GM10266 (cell line): Measurements from ENCODE around the gene MTHFSD.

Experiments
- DNase-seq: peaks from one replicate; pipeline ENCODE4 v3.0.0; 2012; ENCODE audit errors: extremely low spot score
- TF ChIP-seq, protein P1 (sequence below): IDR thresholded peaks from 2 replicates; pipeline ENCODE4 v1.5.1; 2012; ENCODE audit warnings: mild to moderate bottlenecking, low read depth; ENCODE audit not compliant: control insufficient read depth, insufficient read depth; ENCODE audit errors: missing control alignments

MTHFSD gene

DNA sequence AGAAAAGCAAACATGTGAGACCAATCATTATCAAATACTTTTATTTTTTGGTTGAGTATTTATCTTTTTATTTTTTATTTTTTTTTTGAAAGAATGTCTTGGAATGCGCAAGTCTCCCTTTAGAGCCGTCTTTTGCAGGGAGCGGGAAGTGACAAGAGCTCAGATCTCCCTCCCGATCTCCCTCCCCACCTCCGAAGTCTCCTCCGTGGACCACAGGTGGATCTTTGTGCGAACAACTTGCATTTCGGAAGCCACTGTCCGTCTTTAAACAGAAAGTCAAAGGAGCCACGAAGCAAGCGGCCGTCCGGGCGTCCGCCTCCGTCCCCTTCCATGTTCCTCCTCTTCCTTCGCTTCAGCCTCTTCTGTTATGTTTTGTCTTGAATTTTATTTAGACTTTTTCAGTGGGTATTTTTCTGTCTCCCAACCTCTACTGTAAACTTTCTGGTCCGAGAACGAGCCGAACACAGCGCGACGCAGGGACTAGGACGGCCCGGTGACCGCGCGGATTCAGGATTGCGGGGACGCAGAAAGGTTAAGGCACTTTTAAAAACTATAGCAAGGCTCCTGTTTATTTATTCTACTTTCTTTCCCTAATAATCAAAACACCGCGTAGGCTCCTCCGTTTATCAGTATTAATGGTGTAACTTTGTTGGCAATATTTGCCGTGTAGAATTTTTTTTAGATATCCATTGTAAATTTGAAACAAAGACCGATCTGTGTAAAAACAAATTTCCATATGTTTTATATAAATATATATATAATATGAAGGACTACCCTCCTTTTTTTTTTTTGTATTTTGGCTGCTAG lies 41.4 kb downstream of the MTHFSD start:
- no peak for DNase-seq
- TF ChIP-seq, protein P1, sequence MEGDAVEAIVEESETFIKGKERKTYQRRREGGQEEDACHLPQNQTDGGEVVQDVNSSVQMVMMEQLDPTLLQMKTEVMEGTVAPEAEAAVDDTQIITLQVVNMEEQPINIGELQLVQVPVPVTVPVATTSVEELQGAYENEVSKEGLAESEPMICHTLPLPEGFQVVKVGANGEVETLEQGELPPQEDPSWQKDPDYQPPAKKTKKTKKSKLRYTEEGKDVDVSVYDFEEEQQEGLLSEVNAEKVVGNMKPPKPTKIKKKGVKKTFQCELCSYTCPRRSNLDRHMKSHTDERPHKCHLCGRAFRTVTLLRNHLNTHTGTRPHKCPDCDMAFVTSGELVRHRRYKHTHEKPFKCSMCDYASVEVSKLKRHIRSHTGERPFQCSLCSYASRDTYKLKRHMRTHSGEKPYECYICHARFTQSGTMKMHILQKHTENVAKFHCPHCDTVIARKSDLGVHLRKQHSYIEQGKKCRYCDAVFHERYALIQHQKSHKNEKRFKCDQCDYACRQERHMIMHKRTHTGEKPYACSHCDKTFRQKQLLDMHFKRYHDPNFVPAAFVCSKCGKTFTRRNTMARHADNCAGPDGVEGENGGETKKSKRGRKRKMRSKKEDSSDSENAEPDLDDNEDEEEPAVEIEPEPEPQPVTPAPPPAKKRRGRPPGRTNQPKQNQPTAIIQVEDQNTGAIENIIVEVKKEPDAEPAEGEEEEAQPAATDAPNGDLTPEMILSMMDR, result no peak

DNA sequence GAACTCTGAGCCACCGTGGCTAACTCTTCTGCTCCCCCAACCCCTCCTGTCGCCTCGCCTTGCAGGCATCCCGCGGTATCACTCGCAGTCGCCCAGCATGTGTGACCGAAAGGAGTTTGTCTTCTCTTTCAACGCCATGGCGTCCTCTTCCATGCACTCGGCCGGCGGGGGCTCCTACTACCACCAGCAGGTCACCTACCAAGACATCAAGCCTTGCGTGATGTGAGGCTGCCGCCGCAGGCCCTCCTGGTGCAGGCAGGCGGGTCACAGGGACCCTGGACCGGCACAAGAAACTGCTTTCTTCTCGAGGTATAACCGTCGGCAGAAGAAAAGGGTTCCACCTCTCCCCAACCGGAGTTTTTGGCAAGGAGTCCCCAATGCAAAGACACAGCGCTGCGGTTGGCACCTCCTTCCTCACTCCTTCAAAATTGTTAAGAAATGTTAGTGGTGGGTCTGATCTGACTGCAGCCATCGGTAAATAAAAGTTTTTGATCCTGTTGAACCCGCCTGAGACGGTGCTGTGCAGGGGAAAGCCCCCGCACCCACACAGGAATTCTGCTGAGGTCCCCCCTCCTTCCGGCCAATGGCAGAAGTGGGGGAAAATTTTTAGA lies 42.1 kb downstream of the MTHFSD start:
- no peak for DNase-seq
- TF ChIP-seq, protein P1, result no peak

DNA sequence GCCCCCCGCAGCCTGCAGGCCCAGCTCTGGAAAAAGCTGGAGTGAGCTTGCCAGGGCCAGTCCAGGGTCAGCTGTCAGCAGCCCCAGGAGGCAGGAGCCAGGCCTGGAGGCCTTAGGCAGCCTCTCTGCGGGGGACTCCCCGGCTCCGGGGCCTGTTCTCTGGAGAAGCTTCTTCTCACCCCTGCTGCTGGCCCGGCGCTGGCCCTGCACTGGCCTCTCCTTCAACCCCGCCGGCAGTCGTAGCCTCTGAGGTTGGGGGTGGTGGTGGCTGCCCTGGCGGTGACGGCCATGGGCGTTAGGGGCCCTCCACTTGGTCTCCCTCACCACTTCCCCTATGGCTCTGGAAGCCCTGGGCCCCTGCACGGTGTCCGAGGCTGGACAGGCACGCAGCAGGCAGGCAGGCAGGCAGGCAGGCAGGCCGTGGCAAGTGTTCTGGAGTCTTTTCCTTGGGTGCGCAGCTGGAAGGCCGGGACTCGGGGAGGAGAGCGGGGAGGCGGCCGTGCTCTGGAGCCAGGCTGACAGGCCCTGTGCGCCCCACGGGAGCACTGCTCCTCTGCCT lies 42.7 kb downstream of the MTHFSD start:
- no peak for DNase-seq
- TF ChIP-seq, protein P1, result no peak

DNA sequence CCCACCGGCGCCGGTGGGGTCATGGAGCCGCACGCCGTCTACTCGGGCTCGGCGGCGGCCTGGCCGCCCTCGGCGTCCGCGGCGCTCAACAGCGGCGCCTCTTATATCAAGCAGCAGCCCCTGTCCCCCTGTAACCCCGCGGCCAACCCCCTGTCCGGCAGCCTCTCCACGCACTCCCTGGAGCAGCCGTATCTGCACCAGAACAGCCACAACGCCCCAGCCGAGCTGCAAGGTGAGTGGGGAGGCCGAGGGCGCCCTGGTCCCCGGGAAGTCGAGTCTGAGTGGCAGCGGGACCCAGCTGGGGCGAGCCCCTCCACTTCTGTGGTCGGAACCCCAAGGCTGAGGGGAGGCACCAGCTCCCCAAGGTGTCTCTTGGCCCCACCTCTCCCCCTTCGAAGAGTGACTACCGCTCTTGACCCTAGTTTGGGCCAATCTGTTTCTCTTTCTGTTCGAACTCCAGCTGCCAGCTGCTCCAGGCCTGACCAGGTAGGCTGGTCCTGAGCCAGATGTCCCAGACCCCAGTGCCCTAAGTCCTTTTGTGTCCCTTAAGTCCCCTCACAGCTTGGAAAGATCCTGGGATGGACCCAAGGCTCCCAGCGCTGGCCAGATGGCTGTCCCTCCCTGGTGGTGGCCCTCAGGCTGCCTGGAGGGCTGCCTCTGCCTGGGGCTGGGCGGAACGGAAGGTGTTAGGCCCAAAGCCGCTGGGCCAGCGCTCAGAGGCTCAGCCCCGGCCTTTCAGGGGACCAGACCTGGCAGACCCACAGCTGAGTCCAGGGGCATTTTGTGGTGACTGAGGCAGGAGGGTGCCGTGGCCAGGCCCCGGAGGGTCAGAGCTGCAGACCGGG lies 43.5 kb downstream of the MTHFSD start:
- no peak for DNase-seq
- TF ChIP-seq, protein P1, result no peak

DNA sequence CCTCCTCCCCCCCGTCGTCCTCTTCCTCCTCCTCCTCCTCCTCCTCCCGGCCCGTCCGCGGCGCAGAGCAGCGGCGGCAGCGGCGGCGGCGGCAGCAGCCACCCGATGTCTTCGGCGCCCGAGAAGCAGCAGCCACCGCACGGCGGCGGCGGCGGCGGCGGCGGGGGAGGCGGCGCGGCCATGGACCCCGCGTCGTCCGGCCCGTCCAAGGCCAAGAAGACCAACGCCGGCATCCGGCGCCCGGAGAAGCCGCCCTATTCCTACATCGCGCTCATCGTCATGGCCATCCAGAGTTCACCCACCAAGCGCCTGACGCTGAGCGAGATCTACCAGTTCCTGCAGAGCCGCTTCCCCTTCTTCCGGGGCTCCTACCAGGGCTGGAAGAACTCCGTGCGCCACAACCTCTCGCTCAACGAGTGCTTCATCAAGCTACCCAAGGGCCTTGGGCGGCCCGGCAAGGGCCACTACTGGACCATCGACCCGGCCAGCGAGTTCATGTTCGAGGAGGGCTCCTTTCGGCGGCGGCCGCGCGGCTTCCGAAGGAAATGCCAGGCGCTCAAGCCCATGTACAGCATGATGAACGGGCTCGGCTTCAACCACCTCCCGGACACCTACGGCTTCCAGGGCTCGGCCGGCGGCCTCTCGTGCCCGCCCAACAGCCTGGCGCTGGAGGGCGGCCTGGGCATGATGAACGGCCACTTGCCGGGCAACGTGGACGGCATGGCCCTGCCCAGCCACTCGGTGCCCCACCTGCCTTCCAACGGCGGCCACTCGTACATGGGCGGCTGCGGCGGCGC lies 44.4 kb downstream of the MTHFSD start, which contains the start of gene FOXF1:
Gene FOXF1, plus strand, starts transcription at position 63 of the 797 bp plus-strand sequence. Its CDS starts 43 bp downstream, at position 106.
- DNase-seq, result no peak
- TF ChIP-seq, protein P1, result no peak

DNA sequence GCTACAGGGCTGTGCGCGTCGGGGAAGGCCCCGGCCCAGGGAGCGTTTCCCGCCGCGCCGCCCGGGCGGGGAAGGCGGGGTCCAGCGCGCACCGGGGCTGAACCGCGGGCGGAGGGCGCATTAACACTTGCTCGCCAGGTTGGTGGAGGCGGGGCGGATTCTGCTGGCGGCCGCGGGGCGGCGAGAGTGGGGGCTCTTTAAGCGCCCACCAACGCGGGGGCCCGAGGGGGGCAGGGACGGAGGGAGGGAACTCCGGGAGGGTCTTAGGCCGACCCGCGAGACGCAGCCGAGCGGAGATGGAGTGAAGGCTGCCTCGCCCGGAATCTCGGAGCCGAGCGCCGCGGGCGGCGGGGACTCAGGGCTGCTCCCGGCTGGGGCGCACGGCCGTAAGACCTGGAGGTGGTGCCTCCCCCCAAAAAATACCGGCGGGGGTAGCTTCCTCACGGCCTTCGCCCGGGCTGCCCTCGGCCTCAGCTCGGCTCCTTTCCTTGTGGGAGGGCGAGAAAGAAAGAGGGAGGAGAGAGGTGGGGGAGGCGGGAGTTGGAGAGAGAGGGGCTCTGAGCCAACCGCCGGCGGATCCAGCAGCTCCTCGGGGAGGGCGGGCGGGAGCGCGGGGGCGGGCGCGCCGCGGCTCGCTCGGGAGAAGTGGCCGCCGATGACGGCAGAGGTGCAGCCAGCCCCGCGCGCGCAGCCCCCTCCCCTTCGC lies 45.1 kb downstream of the MTHFSD start:
- TF ChIP-seq, protein P1, result no peak
- no peak for DNase-seq
